GM18499 (cell line): Measurements from ENCODE around the gene HIVEP1.

Experiments
- ATAC-seq: cut with Tn5 transposase; IDR thresholded peaks from one replicate; pipeline ENCODE4 v1.9.1; 2021; ENCODE audit warnings: moderate number of reproducible peaks; ENCODE audit not compliant: insufficient read depth, unreplicated experiment

The HIVEP1 gene

GRCh38 chr6:12014027-12014872 lies 2.1 kb downstream of the HIVEP1 start:
- no peak for ATAC-seq

GRCh38 chr6:12014873-12015149 lies 2.7 kb downstream of the HIVEP1 start:
- ATAC-seq, result no peak

DNA sequence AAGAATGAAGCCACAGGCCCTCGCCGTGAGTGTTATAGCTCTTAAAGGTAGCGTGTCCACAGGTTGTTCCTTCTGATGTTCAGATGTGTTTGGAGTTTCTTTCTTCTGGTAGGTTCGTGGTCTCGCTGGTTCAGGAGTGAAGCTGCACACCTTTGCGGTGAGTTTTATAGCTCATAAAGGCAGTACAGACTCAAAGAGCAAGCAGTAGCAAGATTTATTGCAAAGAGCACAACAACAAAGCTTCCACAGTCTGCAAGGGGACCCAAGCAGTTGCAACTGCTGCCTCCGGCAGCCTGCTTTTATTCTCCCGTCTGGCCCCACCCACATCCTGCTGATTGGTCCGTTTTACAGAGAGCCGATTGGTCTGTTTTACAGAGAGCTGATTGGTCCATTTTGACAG lies 5.2 kb downstream of the HIVEP1 start:
- no peak for ATAC-seq

DNA sequence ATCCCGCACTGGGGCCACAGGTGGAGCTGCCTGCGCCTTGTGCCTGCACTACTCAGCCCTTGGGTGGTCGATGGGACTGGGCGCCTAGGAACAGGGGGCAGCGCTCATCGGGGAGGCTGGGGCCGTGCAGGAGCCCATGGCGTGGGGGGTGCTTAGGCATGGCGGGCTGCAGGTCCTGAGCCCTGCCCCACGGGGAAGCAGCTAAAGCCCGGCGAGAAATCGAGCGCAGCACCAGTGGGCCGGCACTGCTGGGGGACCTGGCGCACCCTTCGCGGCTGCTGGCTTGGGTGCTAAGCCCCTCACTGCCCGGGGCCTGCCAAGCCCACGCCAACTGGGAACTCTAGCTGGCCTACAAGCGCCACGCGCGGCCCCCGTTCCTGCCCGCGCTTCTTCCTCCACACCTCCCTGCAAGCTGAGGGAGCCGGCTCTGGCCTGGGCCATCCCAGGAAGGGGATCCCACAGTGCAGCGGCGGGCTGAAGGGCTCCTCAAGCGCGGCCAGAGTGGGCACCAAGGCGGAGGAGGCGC lies 5.8 kb downstream of the HIVEP1 start:
- no peak for ATAC-seq

DNA sequence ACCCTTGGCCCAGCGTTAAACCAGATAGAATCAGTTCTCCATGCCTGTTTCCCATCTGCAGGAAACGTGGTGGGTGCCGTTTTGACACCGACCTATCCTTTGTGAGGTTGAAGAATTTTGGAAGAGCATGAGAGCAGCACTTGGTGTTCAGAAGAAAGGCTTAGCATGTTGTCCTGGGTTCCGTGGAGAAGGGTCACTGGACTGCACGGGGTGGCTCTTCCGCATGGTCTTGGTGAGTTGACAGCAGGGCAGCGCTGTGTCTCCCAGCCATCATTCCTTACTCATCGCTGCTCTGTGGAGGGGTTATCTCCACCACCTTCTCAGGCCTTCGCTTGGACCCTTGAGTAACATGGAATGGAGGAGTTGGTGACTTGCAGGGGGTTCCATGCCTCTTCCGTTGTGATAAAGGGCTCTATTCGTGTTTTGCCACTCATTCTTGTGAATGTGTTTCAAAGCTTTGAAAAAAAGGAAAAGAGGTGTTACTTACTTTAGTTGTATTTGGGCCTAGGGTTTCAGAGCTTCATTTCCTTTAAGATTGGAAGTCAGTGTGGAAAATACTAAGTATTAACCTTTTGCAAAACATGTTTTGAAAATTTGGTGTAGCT lies 8.2 kb downstream of the HIVEP1 start:
- no peak for ATAC-seq

DNA sequence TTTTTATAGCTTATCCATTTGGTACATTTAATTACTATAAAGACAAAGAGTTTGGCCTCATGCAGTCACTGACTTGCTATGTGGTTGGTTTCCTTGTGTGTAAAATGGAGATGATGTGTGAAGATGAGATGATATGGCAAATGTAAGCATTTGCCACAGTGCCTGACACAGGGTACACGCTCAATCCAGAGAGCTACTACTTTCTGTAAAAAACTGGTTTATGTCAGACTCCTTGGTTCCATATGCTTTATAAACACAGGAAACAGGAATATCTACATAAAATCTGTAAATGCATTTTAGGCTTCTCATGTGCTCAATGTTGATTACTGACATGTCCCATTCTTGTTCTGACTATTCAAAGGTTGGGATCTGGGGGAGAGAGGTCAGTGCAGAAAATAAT lies 10.4 kb downstream of the HIVEP1 start:
- no peak for ATAC-seq

DNA sequence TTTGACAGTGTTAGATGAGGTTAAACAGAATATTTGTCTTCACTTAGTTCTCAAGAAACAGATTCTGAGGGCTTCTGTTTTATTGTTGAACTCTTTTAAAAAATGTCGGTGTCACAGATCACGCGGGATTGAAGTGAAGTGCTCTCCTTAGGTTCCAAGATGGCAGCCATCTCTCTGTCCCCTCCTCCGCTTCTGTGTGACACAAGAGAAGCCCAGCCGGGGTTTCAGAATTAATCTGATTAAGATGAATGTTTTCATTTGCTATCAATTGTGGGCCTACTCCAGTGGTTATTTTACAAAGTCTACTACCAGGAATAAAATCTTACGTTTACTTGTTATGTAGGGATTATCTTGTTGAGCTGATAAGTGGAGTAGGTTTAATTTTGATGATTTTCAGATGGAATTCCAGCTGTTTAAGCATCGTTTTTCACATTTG lies 10.9 kb downstream of the HIVEP1 start:
- ATAC-seq, result no peak

DNA sequence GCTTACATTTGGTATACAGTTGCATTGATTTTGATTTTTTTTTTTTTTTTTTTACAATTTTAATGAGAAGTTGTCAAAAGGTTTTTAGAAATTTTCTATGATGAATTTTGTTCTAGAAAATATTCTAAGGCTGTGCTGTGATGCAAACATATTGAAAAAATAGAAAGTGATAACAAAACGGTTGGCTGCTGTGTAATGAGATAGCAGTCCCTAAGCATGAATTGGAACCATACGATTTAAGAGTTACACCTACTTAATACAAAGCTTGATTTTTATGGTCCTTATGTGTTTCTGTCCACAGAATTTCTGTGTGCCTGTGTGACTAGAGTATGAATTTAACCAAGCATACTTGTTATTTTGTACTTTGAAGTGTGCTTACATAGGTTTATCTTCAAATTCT lies 12.1 kb downstream of the HIVEP1 start:
- no peak for ATAC-seq

GRCh38 chr6:12024699-12025434 lies 12.8 kb downstream of the HIVEP1 start:
- no peak for ATAC-seq

DNA sequence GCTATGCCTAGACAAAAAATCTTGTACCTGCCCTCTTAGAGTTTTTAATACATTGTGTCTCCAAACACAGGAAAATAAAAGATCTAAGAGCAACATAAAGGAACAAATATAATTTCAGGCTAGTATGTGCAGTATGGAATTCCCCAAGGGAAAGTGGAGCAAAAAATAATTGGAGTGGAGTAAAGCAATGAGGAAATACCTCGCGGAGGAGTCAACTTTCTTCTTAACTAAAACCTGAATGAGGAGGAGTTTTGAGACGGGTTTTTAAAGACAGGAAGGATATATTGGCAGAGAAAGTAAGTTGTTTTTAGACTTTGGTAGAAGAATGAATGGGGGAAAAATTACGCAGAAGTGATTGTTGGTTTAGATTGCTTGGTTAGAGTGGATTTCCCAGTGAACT lies 14.0 kb downstream of the HIVEP1 start:
- no peak for ATAC-seq

GRCh38 chr6:12026833-12027232 lies 14.7 kb downstream of the HIVEP1 start:
- ATAC-seq, result no peak

GRCh38 chr6:12028213-12028612 lies 16.1 kb downstream of the HIVEP1 start:
- no peak for ATAC-seq

DNA sequence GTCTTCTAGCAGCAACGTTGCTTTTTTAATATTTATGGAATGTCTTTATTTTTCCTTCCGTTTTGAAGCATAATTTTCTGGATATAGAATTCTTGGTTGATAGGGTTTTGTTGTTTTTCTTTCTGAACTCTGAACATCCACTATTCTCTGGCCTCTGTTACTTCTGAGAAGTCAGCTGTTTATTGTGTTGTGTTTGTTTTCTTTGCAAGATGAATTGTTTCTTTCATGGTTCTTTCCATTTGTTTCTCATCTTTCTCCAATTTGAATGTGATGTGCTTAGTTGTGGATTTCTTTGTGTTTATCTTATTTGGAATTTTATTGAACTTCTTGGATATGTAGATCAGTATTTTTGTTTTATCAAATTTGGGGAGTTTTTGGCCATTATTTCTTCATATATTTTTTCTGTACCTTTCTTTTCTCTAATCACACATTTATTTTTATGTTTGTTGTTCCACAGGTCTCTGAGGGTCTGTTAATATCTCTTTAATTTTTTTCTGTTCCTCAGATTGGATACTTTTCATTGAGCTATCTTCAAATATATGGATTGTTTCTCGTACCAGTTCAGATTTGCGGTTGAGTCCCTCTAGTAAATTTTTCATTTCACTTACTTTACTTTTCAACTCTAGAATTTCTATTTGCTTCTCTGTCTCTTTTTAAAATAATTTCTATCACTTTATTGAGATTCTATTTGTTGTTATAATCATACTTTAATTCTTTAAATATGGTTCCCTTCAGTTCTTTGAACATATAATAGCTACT lies 18.0 kb downstream of the HIVEP1 start:
- ATAC-seq, result no peak

GRCh38 chr6:12030993-12031550 lies 19.0 kb downstream of the HIVEP1 start:
- ATAC-seq, result no peak

- no peak for ATAC-seq
These were observed 20.9 kb downstream of the HIVEP1 start for GRCh38 chr6:12032783-12033573.

DNA sequence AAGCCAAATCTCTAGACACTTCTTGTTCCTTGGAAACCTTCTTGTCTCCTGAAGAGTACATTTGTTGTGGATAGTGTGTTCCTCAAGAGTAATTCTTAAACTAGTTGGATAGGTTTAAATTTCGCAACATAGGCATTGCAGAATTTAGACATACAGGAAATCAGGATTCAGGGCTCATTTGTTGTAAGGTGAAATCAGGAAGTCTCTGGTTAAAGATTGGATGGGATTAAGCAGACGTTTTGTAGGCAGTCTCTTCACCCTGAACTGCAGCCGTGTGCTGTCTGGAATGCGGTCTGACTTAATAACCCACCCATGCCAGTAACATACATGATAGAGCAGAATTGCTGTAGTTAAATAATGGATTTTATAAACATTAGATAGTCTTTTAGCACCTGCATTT lies 21.7 kb downstream of the HIVEP1 start:
- no peak for ATAC-seq

- ATAC-seq, result no peak
These were observed 22.2 kb downstream of the HIVEP1 start for GRCh38 chr6:12034349-12034748.

GRCh38 chr6:12034837-12035236 lies 22.7 kb downstream of the HIVEP1 start:
- ATAC-seq, result no peak

GRCh38 chr6:12036766-12037165 lies 24.7 kb downstream of the HIVEP1 start:
- no peak for ATAC-seq
